Right atrium auricular region (tissue), 2 donors: ENCODE data around the gene SAMD9L. TPM values are rescaled to one million over a fixed set of nuclear protein-coding genes. Genes with fewer than 3 reads are reported as not detected.

ENCODE experiments used
- DNase-seq: peaks from one replicate; pipeline ENCODE4 v3.0.0-alpha.2; 2019; ENCODE audit warnings: low spot score
- H3K27ac ChIP-seq, 2 donors: fragments of 200-600 bp; sonication (generic); 1 replicate in 1 of 2; 2 replicates in 1 of 2; pipeline ENCODE4 v1.5.1; 2016 to 2019
- H3K27me3 ChIP-seq, 2 donors: fragments of 200-600 bp; sonication (generic); one replicate each; pipeline versions ENCODE4 v1.5.1 to v1.6.0; 2017 to 2019
- H3K36me3 ChIP-seq: fragments of 200-600 bp; sonication (generic); one replicate; pipeline ENCODE4 v1.5.1; 2016
- H3K4me1 ChIP-seq, 2 donors: fragments of 200-600 bp; sonication (generic); one replicate each; pipeline versions ENCODE4 v1.5.1 to v1.6.0; 2017 to 2019
- H3K4me3 ChIP-seq, 2 donors: fragments of 200-600 bp; sonication (generic); 1 replicate in 1 of 2; 2 replicates in 1 of 2; pipeline ENCODE4 v1.5.1; 2017 to 2019; ENCODE audit warnings: mild to moderate bottlenecking in 1 of 2, moderate library complexity in 1 of 2
- H3K9me3 ChIP-seq, 2 donors: fragments of 200-600 bp; sonication (generic); one replicate each; pipeline ENCODE4 v1.5.1; 2019
- total RNA-seq, 2 donors: library from RNA; depleted of rRNA; stranded (reverse); fragments of >200 nt; gene quantifications; one replicate each; pipeline ENCODE4 v1.1.0, GENCODE V29; 2016
- TF ChIP-seq, protein P1 (sequence below), 2 donors: fragments of 200-600 bp; sonication (generic); IDR thresholded peaks; one replicate each; pipeline ENCODE4 v1.5.1; 2019; ENCODE audit warnings: antibody characterized with exemption in 2 of 2

SAMD9L gene
- total RNA-seq, 2 donors from 2014 or later: 4.1 to 5.7 TPM

DNA sequence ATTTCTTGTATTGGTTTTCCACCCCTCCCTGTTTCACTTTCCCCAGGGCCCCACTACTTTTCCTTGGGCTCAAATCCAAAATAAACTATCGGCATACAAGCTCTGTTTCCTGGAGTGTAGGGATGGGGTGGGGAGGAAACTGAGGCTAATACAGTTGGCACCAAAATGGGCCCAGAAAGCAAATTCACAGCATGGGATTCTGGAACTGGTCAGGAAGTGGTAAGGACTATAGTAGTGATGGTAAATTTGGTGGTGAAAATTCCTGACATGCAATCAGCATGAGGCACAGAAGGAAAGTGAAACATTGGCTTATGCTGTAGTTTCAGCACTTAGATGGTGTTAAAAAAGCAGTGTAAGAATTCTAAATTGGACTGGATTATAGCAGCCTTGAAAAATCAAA is 8.7 kb upstream of the SAMD9L start:
- TF ChIP-seq, protein P1, sequence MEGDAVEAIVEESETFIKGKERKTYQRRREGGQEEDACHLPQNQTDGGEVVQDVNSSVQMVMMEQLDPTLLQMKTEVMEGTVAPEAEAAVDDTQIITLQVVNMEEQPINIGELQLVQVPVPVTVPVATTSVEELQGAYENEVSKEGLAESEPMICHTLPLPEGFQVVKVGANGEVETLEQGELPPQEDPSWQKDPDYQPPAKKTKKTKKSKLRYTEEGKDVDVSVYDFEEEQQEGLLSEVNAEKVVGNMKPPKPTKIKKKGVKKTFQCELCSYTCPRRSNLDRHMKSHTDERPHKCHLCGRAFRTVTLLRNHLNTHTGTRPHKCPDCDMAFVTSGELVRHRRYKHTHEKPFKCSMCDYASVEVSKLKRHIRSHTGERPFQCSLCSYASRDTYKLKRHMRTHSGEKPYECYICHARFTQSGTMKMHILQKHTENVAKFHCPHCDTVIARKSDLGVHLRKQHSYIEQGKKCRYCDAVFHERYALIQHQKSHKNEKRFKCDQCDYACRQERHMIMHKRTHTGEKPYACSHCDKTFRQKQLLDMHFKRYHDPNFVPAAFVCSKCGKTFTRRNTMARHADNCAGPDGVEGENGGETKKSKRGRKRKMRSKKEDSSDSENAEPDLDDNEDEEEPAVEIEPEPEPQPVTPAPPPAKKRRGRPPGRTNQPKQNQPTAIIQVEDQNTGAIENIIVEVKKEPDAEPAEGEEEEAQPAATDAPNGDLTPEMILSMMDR (IDR thresholded peaks at IDR 0.05): no peak
- Histone ChIP-seq H3K27me3 (no peaks in the 10 kb centered on the region), H3K9me3 (no peaks in the 10 kb centered on the region), H3K4me3 (no peak overlapping the region), H3K36me3 (no peaks in the 10 kb centered on the region), H3K27ac (no peak overlapping the region), H3K4me1 (no peaks in the 10 kb centered on the region)
- no peak for DNase-seq

DNA sequence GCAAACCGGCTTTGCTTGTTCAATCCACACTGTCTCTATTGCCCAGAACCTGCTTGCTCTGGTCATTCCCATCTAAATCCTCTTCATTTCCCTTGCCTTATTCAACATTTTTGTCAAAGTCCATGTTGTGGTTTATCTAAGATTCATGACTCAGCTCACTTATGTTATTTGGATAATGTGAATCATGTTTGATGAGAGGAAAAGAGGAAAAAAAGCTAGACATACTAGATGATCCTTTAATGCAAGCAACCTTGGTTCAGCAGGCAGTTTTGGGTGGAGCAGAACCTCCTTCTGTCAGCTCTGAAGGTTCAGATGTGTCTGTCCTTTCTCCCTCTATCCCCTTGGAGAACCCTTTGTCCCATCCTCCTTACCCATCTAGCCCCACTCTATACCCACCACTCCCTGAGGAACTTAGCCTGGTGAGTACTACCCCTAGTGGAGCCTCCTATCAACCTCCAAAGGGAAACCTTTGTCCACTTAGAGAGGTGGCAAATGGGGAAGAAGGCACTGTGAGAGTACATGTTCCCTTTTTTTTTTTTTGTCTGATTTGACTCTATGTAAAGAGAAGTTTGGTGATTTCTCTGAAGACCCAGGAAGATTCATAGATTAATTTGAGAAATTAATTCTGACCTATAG is 2.1 kb upstream of the SAMD9L start:
- Histone ChIP-seq H3K36me3 (no peaks in the 10 kb centered on the region), H3K4me1 (peaks cover 0 to 22% of the 10 kb centered on the region in 2 donors), H3K27ac (no peak overlapping the region), H3K27me3 (no peaks in the 10 kb centered on the region), H3K4me3 (no peak overlapping the region), H3K9me3 (no peaks in the 10 kb centered on the region)
- DNase-seq: no peak
- TF ChIP-seq, protein P1 (IDR thresholded peaks at IDR 0.05): no peak

GRCh38 chr7:93148727-93149126 is 542 bp upstream of the SAMD9L start:
- Histone ChIP-seq H3K9me3 (no peaks in the 10 kb centered on the region), H3K27ac (peak overlapping the region in 1 of 2 donors; percentile 59), H3K4me1 (peaks cover 0 to 22% of the 10 kb centered on the region in 2 donors), H3K4me3 (no peak overlapping the region), H3K36me3 (peaks cover under 1% of the 10 kb centered on the region), H3K27me3 (no peaks in the 10 kb centered on the region)
- TF ChIP-seq, protein P1 (IDR thresholded peaks at IDR 0.05): no peak
- DNase-seq: no peak

- H3K27ac ChIP-seq: peak overlapping the region; percentile 46 to 59
- no peak for DNase-seq
- no peaks in the 10 kb centered on the region for H3K9me3 ChIP-seq
Observed at GRCh38 chr7:93147363-93147762, 822 bp downstream of the SAMD9L start.

GRCh38 chr7:93146472-93147141 is 1.6 kb downstream of the SAMD9L start:
- DNase-seq: no peak
- H3K27me3 ChIP-seq: no peaks in the 10 kb centered on the region
- H3K27ac ChIP-seq: peak overlapping the region; percentile 35 to 59
- TF ChIP-seq, protein P1 (IDR thresholded peaks at IDR 0.05): no peak
- peaks cover 0 to 4% of the 10 kb centered on the region in 2 donors for H3K9me3 ChIP-seq
- H3K4me3 ChIP-seq: peak overlapping the region; percentile 40 to 42
- H3K36me3 ChIP-seq: peaks cover 10% of the 10 kb centered on the region
- H3K4me1 ChIP-seq: peaks cover 0 to 22% of the 10 kb centered on the region in 2 donors

More at GRCh38 chr7:93147363-93147762, 822 bp downstream of the SAMD9L start:
- Histone ChIP-seq H3K36me3 (peaks cover 10% of the 10 kb centered on the region), H3K4me1 (peaks cover 0 to 22% of the 10 kb centered on the region in 2 donors), H3K27me3 (no peaks in the 10 kb centered on the region), H3K4me3 (peak overlapping the region; percentile 40 to 42)
- TF ChIP-seq, protein P1 (IDR thresholded peaks at IDR 0.05): no peak
